ENCODE measurements around the gene GJD3. TPM values are rescaled to one million over a fixed set of nuclear protein-coding genes. Genes with fewer than 3 reads are reported as not detected.
A peak's percentile ranks its signal among the peaks of the same experiment; 100 is the strongest.

Gene GJD3
- total and polyA plus RNA-seq, 2 experiments from 2014 or later, result 1.4 TPM; not detected in 1

DNA sequence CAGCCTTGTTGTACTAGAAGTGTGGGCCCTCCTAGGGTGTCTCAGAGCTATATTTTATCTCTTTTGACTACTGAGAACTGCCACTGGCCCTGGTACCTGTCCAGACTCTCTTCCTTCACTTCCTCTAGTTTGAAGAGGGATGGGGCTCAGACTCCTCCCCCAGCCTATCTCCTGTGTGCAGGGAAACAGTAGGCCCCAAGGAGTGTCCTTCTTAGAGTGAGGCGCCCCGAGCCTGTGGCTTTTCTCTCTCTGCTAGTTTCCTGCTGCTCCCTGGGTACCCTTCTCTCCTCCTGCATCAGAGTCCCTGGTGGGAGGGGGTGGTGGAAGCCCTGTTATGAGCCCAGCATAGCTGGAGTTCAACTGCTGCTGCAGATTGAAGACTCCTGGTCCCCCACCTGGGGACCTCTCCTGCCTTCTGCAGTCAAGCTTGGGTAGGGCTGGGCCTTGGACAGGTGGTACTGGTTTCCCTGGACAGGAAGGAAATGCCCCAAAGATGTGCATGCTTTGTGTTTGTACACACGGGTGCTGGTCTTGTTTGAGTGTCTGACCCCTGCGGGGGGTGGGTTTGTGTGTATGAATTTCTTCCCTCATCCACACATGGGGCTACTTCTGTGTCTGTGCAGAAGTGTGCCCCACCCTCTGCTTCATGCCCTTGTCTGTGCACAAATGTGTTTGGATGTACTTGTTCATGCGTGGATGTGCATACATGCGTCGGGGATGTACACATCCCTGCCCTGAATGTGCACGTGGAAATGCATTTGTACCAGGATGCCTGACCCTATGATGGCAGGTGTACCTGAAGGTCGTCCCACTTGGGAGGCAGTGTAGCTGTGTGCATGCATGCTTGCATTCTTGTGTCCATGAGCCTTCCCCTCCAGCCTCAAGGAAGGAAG is 48.6 kb downstream of the GJD3 start:
- Mint-ChIP-seq H3K27me3 (ENCODE audit: insufficient read depth, low read depth, poor library complexity) (peaks cover 47% of the 10 kb centered on the region), H3K4me1 (peaks cover 82% of the 10 kb centered on the region), H3K4me3 (peak overlapping the region; percentile 93), H3K27ac (no peak overlapping the region), H3K36me3 (ENCODE audit: low read depth) (no peaks in the 10 kb centered on the region; the same call in 2 of the 3 replicates), H3K9me3 (no peaks in the 10 kb centered on the region)
- Histone ChIP-seq H4K20me1 (replicated peaks; ENCODE audit: insufficient read depth) (peaks cover 3% of the 10 kb centered on the region), H3K36me3 (ENCODE audit: insufficient read depth) (no peaks in the 10 kb centered on the region), H3K79me2 (replicated peaks; ENCODE audit: insufficient read depth) (peaks cover 14% of the 10 kb centered on the region; the same call in 1 of the 2 replicates), H2AFZ (peak overlapping the region; percentile 74), H3K4me1 (ENCODE audit: insufficient read depth) (peaks cover 26% of the 10 kb centered on the region), H3K27ac (ENCODE audit: low read depth) (no peak overlapping the region), H3K27me3 (ENCODE audit: insufficient read depth) (peaks cover 33% of the 10 kb centered on the region), H3K4me2 (peak overlapping the region; percentile 91), H3K9me2 (ENCODE audit: insufficient read depth) (no peaks in the 10 kb centered on the region), H3F3A (replicated peaks; ENCODE audit: low read depth) (peaks cover 16% of the 10 kb centered on the region), H3K4me3 (peak overlapping the region; percentile 89)
- ATAC-seq, result no peak
- TF ChIP-seq CTCF (conservative IDR thresholded peaks at IDR 0.05; ENCODE audit: low read depth in 2 of 2) (no peak), ZNF331 (CRISPR knock-in tag; IDR thresholded peaks at IDR 0.05; ENCODE audit: low read depth) (no peak), ZNF114 (CRISPR knock-in tag; IDR thresholded peaks at IDR 0.05) (no peak)
- TF ChIP-seq, protein P1, sequence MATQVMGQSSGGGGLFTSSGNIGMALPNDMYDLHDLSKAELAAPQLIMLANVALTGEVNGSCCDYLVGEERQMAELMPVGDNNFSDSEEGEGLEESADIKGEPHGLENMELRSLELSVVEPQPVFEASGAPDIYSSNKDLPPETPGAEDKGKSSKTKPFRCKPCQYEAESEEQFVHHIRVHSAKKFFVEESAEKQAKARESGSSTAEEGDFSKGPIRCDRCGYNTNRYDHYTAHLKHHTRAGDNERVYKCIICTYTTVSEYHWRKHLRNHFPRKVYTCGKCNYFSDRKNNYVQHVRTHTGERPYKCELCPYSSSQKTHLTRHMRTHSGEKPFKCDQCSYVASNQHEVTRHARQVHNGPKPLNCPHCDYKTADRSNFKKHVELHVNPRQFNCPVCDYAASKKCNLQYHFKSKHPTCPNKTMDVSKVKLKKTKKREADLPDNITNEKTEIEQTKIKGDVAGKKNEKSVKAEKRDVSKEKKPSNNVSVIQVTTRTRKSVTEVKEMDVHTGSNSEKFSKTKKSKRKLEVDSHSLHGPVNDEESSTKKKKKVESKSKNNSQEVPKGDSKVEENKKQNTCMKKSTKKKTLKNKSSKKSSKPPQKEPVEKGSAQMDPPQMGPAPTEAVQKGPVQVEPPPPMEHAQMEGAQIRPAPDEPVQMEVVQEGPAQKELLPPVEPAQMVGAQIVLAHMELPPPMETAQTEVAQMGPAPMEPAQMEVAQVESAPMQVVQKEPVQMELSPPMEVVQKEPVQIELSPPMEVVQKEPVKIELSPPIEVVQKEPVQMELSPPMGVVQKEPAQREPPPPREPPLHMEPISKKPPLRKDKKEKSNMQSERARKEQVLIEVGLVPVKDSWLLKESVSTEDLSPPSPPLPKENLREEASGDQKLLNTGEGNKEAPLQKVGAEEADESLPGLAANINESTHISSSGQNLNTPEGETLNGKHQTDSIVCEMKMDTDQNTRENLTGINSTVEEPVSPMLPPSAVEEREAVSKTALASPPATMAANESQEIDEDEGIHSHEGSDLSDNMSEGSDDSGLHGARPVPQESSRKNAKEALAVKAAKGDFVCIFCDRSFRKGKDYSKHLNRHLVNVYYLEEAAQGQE (IDR thresholded peaks at IDR 0.05; ENCODE audit: unreplicated experiment), result no peak
- DNase-seq (ENCODE audit: low spot score), result no peak

- H3K27me3 Mint-ChIP-seq (ENCODE audit: insufficient read depth, low read depth, poor library complexity), result peaks cover 42% of the 10 kb centered on the region
- no peaks in the 10 kb centered on the region for H3K9me3 Mint-ChIP-seq
- no peak overlapping the region; the same call in 1 of the 2 replicates for H3K4me2 ChIP-seq
- no peak overlapping the region for H3K4me3 ChIP-seq
- H3K27ac ChIP-seq (ENCODE audit: low read depth), result no peak overlapping the region
- peaks cover 16% of the 10 kb centered on the region for H3F3A ChIP-seq (replicated peaks; ENCODE audit: low read depth)
- 0 out of 2 replicates have a peak, but pooled peaks cover 8% of the 10 kb centered on the region for H3K79me2 ChIP-seq (replicated peaks; ENCODE audit: insufficient read depth)
- no peak overlapping the region for H2AFZ ChIP-seq
- no peaks in the 10 kb centered on the region for H3K36me3 ChIP-seq (ENCODE audit: insufficient read depth)
- peaks cover 79% of the 10 kb centered on the region for H3K4me1 Mint-ChIP-seq
- H3K27me3 ChIP-seq (ENCODE audit: insufficient read depth), result peaks cover 36% of the 10 kb centered on the region
- peaks cover 3% of the 10 kb centered on the region for H4K20me1 ChIP-seq (replicated peaks; ENCODE audit: insufficient read depth)
- H3K9me2 ChIP-seq (ENCODE audit: insufficient read depth), result no peaks in the 10 kb centered on the region
- no peak for DNase-seq (ENCODE audit: low spot score)
- no peak for ATAC-seq
- peaks cover 26% of the 10 kb centered on the region for H3K4me1 ChIP-seq (ENCODE audit: insufficient read depth)
- H3K36me3 Mint-ChIP-seq (ENCODE audit: low read depth), result no peaks in the 10 kb centered on the region; the same call in 2 of the 3 replicates
- no peak overlapping the region for H3K27ac Mint-ChIP-seq
- no peak overlapping the region; the same call in 2 of the 3 replicates for H3K4me3 Mint-ChIP-seq
- no peak for TF ChIP-seq CTCF (conservative IDR thresholded peaks at IDR 0.05; ENCODE audit: low read depth in 2 of 2)
- no peak for TF ChIP-seq CREB1 (CRISPR knock-in tag; IDR thresholded peaks at IDR 0.05; ENCODE audit: low read depth)
These were observed 49.3 kb downstream of the GJD3 start for GRCh38 chr17:40315206-40315605.

Data from GM23338 (cell line).